GM10266 (cell line): ENCODE measurements around the gene DDX39A.

Experiments
- DNase-seq: peaks from one replicate; pipeline ENCODE4 v3.0.0; 2012; ENCODE audit errors: extremely low spot score
- TF ChIP-seq, protein P1 (sequence below): IDR thresholded peaks from 2 replicates; pipeline ENCODE4 v1.5.1; 2012; ENCODE audit warnings: mild to moderate bottlenecking, low read depth; ENCODE audit not compliant: control insufficient read depth, insufficient read depth; ENCODE audit errors: missing control alignments

DDX39A gene

DNA sequence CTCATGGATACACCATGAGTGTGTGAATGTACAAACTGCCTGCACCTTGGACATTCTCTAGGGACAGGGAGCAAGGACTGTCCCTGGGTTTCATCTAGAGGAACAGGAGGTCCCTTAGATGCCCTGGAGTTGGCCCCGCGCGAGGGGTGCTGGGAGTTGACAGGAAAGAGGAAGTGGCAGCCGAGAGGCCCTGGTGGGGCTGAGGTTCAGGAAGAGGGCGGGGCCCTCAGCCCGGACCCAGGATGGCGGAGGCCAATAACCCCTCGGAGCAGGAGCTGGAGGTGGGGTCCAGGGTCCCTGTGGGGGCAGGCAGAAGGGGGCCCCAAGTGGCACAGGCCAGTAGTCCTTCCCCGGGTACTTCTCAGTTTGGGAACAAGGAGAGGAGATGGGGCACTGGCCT is 20.9 kb upstream of the DDX39A start:
- DNase-seq = peak; percentile 93
- TF ChIP-seq, protein P1, sequence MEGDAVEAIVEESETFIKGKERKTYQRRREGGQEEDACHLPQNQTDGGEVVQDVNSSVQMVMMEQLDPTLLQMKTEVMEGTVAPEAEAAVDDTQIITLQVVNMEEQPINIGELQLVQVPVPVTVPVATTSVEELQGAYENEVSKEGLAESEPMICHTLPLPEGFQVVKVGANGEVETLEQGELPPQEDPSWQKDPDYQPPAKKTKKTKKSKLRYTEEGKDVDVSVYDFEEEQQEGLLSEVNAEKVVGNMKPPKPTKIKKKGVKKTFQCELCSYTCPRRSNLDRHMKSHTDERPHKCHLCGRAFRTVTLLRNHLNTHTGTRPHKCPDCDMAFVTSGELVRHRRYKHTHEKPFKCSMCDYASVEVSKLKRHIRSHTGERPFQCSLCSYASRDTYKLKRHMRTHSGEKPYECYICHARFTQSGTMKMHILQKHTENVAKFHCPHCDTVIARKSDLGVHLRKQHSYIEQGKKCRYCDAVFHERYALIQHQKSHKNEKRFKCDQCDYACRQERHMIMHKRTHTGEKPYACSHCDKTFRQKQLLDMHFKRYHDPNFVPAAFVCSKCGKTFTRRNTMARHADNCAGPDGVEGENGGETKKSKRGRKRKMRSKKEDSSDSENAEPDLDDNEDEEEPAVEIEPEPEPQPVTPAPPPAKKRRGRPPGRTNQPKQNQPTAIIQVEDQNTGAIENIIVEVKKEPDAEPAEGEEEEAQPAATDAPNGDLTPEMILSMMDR = no peak

DNA sequence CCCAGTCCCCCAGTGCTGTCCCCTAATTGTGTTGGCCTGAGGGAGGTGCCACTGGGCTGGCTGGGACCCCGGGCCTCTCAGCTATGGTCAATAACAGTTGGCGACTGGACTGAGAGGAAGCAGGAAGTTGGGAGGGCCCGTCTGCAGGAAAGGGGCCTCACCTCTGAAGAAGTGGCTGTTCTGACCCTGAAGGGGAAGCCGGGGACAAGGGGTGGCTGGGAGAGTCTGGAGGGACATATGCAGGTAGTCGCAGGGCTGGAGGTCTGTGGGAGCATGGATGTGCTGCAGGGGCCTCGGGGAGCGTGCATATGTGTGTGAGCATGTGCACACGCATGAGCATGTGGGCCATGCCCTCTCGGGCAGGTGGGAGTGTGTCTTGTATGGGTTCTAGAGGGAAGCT is 19.9 kb upstream of the DDX39A start:
- TF ChIP-seq, protein P1 = no peak
- no peak for DNase-seq

DNA sequence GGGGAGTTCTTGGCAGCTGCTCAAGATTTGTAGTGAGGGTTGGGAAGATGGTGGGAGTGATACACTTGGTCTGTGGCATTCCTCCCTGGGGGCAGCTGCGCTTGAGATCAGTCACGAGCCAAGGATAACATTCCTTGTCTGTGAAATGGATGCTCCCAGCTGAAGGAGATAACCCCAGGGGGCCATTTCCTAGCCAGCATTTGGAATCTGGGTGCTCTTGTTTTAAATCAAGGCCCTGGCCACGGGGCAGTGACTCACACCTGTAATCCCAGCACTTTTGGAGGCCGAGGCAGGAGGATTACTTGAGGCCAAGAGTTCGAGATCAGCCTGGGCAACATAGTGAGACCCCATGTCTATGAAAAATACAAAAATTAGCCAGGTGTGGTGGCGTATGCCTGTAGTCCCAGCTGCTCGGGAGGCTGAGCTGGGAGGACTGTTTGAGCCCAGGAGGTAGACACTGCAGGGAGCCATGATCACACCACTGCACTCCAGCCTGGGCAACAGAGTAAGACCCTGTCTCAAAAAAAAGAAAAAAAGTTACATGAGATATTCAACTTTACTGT is 18.5 kb upstream of the DDX39A start:
- TF ChIP-seq, protein P1 = no peak
- no peak for DNase-seq

DNA sequence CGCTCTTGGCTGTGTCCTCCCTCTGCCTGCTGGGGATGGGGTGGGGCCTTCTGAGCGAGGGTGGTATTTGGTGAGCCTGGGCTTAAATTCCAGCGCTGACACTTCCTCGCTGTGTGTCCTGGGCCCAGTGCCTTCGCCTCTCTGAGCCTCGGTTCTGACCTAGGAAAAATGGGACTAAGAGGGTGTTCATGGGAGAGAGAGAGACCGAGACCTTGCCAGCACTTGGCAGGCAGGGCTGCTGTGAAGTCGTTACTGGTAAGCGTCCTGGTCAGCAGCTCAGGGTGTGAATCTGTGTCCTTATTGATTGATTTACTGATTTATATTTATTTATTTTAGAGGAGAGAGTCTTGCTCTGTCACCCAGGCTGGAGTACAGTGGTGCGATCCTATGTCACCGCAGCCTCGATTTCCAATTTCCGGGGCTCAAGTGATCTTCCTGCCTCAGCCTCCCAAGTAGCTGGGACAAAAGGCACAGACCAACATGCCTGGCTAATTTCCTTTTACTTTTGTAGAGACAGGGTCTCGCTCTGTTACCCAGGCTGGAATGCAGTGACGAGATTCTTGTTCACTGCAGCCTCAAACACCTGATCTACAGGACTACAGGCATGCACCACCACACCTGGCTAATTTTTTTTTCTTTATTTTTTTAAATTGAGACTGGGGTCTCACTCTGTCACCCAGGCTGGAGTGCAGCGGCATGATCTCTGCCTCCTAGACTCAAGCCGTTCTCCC is 16.3 kb upstream of the DDX39A start:
- DNase-seq = no peak
- TF ChIP-seq, protein P1 = no peak

DNA sequence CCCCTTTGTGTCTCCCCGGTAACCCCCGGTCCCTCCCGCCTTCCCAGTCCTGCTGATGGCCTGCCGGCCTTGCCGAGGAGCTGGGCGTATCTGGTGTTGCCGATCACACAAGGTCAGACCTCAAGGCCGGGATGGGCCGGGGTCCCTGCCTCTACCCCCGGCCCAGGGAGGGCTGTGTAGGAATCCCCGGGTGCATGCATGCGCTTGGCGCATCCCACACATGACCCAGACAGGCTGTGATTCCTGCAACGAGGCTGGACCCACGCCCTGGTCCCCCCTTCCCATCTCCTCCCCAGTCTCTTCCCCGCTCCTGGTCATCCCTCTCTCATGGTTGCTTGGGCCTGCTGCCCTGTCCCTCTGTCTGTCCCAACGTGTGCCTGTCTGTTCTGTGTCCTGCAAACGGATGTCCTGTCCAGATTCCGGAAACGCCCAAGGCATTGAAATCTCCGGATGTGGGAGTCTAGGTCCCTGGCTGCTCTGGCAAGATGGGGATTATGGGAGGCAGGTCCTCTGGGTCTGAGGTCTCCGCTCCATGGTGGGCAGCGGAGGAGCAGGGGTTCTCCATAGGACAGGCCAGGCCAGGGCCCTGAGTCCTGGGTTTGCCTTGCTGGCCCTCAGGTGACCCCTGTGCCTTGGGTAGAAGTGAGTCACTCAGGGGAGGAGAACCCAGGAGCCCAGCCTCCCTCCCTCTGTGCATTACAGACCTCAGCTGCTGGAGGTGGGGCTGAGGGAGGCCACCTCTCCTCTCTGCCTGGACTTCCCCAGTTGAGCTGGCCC is 15.6 kb upstream of the DDX39A start:
- TF ChIP-seq, protein P1 = no peak
- DNase-seq = peak; percentile 54

DNA sequence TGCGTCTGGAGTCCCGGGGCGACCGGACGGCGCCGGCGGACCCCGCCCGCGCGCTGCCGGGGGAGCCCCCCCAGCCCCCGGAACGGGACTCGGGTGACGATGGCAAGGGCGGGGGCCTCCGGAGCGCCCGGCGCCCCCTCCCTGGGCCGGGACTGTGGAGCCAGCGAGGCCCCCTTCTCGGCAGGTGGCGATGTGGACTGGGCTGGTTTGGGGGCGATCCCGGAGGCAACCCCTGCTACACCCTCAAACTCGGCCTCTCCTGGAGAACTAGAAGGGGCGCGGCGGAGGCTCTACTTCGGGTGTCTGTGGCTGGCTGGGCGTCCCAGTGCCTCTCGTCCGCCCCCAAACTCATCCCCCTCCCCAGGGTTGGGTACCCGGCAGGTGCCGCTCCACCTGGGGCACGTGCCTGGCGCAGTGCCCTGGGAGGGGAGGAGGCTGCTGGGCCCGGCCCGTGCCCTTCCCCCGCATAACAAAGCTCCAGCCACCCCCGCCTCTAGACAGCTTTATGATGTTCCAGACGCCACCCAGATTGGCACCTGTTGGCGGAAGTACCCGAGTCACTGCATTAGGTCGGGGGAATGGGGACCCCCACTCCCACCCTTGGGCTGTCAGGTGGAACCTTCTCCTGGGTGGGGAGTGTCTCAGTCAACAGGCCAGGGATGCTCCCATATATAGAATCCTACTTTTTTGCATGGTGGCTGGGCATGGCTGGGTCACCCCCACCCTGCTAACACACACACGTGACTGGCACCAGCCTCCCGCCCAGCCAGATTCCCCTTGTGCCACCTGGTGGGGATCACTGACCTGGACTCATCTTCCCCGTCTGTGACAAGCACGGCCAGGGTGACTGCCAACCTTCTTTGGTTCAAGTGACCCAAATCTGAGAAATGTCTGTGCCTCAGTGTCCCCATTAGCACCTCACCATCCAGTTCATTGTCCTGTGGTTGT is 14.7 kb upstream of the DDX39A start:
- TF ChIP-seq, protein P1 = no peak
- DNase-seq = no peak
